Mesendoderm (in vitro differentiated cells): ENCODE results near the gene ENG.
A peak's percentile ranks its signal among the peaks of the same experiment; 100 is the strongest.

Experiments used
- DNase-seq: peaks from one replicate; pipeline ENCODE4 v3.0.0; 2013
- H2AK5ac ChIP-seq: 2 replicates; pipeline ENCODE4 v1.6.1; 2013; ENCODE audit warnings: low read length, inconsistent platforms
- H2BK120ac ChIP-seq: 2 replicates; pipeline ENCODE4 v1.6.1; 2013; ENCODE audit warnings: low read depth, mild to moderate bottlenecking, low read length, moderate library complexity, mixed read lengths
- H2BK15ac ChIP-seq: replicated peaks from 2 replicates; pipeline ENCODE4 v1.6.1; 2013; ENCODE audit warnings: low read depth, mild to moderate bottlenecking, moderate library complexity
- H2BK5ac ChIP-seq: 2 replicates; pipeline ENCODE4 v1.6.1; 2013; ENCODE audit warnings: low read length, inconsistent platforms
- H3K18ac ChIP-seq: 2 replicates; pipeline ENCODE4 v1.6.1; 2013; ENCODE audit warnings: mild to moderate bottlenecking, low read length, mixed read lengths
- H3K23ac ChIP-seq: one replicate; pipeline ENCODE4 v1.6.1; 2013; ENCODE audit warnings: low read length
- H3K27ac ChIP-seq: 2 replicates; pipeline ENCODE4 v1.5.1; 2013; ENCODE audit warnings: low read depth, mild to moderate bottlenecking, inconsistent platforms, low read length, moderate library complexity
- H3K27me3 ChIP-seq: 2 replicates; pipeline ENCODE4 v1.6.1; 2013; ENCODE audit warnings: low read length, control low read depth, mild to moderate bottlenecking, inconsistent platforms; ENCODE audit not compliant: insufficient read depth, poor library complexity
- H3K36me3 ChIP-seq: 2 replicates; pipeline ENCODE4 v1.6.1; 2013; ENCODE audit warnings: low read length, inconsistent platforms; ENCODE audit not compliant: control insufficient read depth, insufficient read depth
- H3K4ac ChIP-seq: one replicate; pipeline ENCODE4 v1.6.1; 2013; ENCODE audit warnings: low read depth, mild to moderate bottlenecking, low read length, moderate library complexity
- H3K4me1 ChIP-seq: 2 replicates; pipeline ENCODE4 v1.6.1; 2013; ENCODE audit warnings: low read depth, low read length, inconsistent platforms; ENCODE audit not compliant: control insufficient read depth
- H3K4me2 ChIP-seq: 2 replicates; pipeline ENCODE4 v1.6.1; 2013; ENCODE audit warnings: low read length
- H3K4me3 ChIP-seq: 2 replicates; pipeline ENCODE4 v1.5.1; 2013; ENCODE audit warnings: mild to moderate bottlenecking, low read length
- H3K56ac ChIP-seq: one replicate; pipeline ENCODE4 v1.6.1; 2013; ENCODE audit warnings: low read length
- H3K79me1 ChIP-seq: 2 replicates; pipeline ENCODE4 v1.6.1; 2013; ENCODE audit warnings: low read length, inconsistent platforms
- H3K79me2 ChIP-seq: 2 replicates; pipeline ENCODE4 v1.6.1; 2013; ENCODE audit warnings: mild to moderate bottlenecking, low read length; ENCODE audit not compliant: control insufficient read depth, insufficient read depth
- H3K9ac ChIP-seq: 2 replicates; pipeline ENCODE4 v1.6.1; 2013; ENCODE audit warnings: low read length, inconsistent platforms
- H4K5ac ChIP-seq: one replicate; pipeline ENCODE4 v1.6.1; 2013; ENCODE audit warnings: low read length
- H4K8ac ChIP-seq: one replicate; pipeline ENCODE4 v1.6.1; 2013; ENCODE audit warnings: low read depth, mild to moderate bottlenecking, control low read depth, low read length, moderate library complexity
- WGBS: extraction: QIAGEN DNeasy Blood & Tissue Kit; methylation state at CpG from one replicate; pipeline ENCODE4 v1.1.7; 2013; ENCODE audit warnings: low lambda C conversion rate, missing lambda C conversion rate; ENCODE audit not compliant: insufficient coverage; ENCODE audit errors: extremely low coverage; 5-methylcytosine and 5-hydroxymethylcytosine counted together

Gene ENG

DNA sequence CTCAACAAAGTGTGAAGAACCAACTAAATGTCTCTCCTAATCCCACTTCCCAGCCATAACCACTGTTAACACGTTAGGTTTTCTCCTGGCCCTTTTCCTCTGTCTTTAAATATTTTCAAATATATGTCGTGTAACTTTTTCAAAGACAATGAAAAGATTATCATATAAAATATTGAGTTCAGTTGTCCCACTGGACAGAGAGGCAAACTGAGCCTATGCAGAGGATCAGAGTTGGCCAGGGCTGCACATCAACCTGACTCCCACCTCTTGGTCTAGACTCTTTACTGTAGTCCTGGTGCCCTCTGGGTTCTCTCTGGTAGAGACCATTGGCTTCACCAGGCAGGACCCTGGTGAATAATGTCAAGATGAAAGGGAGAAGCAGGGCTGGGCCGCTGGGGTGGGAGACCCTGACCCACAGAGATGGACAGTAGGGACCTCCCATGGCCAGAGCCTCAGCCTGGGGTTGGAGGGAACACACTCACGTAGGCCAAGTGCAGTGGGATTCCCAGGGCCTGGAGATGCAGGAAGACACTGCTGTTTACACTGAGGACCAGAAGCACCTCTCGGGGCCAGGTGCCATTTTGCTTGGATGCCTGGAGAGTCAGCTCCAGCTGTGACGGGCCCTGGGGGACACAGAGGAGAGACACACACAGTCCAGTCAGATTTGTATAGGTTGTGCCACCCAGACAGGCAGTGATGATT lies 25.1 kb downstream of the ENG start:
- Histone ChIP-seq H3K4ac (no peak overlapping the region), H3K4me3 (no peak overlapping the region), H3K56ac (no peak overlapping the region), H3K4me2 (no peak overlapping the region), H2AK5ac (no peak overlapping the region), H2BK15ac (no peak overlapping the region), H2BK5ac (no peak overlapping the region), H3K36me3 (no peaks in the 10 kb centered on the region), H3K27me3 (no peaks in the 10 kb centered on the region), H3K23ac (peak overlapping the region; percentile 30), H2BK120ac (peak overlapping the region; percentile 16), H3K27ac (no peak overlapping the region), H3K9ac (no peak overlapping the region), H4K5ac (no peak overlapping the region), H3K18ac (no peak overlapping the region), H3K79me2 (no peaks in the 10 kb centered on the region), H3K4me1 (peaks cover 4% of the 10 kb centered on the region), H3K79me1 (no peaks in the 10 kb centered on the region), H4K8ac (no peak overlapping the region)
- no CpG with 5 or more reads among the region's 6 CpGs for WGBS
- DNase-seq = no peak

DNA sequence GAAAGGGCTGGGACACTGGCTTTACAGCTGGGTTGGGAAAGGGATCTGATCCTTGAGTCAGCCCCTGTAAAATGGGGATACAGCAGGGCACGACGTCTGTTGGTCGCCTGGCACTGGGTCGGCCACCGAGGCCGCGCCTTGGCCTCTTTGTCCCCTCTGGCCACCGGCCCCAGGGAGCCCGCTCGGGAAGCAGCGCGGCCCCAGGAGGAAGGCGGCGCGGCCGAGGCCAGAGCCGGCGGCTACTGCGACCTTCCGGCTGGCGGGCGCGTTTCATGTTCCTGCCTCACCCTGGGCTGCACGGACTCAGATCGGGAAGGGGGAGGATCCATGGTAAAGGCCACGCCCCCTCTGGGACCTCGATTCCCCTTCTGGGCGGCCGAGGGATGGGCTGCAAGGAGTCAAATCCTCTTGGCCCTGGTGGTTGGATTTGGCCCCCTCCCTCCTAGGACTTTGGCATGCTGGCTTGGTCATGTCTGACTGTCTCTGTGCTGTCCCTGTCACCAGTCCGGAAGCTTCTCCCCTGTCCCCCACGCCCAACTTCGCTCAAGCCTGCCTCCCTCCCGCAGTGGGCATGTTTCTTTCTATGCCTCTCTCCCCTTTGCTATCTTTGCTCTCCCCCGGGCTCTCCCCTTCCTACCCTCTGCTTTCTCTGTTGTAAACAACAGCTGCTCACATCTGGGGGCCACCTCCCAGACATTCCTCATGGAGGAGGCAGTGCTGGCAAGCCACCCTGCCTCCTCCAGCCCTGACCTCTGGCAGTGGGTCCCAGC lies 26.0 kb downstream of the ENG start:
- no peak overlapping the region for H2BK15ac ChIP-seq
- H3K18ac ChIP-seq = peak overlapping the region; percentile 44
- H3K9ac ChIP-seq = peak overlapping the region; percentile 75
- no CpG with 5 or more reads among the region's 34 CpGs for WGBS
- no peak overlapping the region for H4K8ac ChIP-seq
- peak; percentile 98 for DNase-seq
- peak overlapping the region; percentile 19 for H3K27ac ChIP-seq
- no peak overlapping the region for H4K5ac ChIP-seq
- H3K79me1 ChIP-seq = no peaks in the 10 kb centered on the region
- peak overlapping the region; percentile 86 for H3K56ac ChIP-seq
- H3K4me1 ChIP-seq = peaks cover 4% of the 10 kb centered on the region
- H3K23ac ChIP-seq = peak overlapping the region; percentile 94
- no peak overlapping the region for H2BK5ac ChIP-seq
- H3K4me3 ChIP-seq = no peak overlapping the region
- H2AK5ac ChIP-seq = no peak overlapping the region
- H3K4me2 ChIP-seq = peak overlapping the region; percentile 66
- no peaks in the 10 kb centered on the region for H3K27me3 ChIP-seq
- no peaks in the 10 kb centered on the region for H3K79me2 ChIP-seq
- H2BK120ac ChIP-seq = no peak overlapping the region
- no peak overlapping the region for H3K4ac ChIP-seq
- H3K36me3 ChIP-seq = no peaks in the 10 kb centered on the region

DNA sequence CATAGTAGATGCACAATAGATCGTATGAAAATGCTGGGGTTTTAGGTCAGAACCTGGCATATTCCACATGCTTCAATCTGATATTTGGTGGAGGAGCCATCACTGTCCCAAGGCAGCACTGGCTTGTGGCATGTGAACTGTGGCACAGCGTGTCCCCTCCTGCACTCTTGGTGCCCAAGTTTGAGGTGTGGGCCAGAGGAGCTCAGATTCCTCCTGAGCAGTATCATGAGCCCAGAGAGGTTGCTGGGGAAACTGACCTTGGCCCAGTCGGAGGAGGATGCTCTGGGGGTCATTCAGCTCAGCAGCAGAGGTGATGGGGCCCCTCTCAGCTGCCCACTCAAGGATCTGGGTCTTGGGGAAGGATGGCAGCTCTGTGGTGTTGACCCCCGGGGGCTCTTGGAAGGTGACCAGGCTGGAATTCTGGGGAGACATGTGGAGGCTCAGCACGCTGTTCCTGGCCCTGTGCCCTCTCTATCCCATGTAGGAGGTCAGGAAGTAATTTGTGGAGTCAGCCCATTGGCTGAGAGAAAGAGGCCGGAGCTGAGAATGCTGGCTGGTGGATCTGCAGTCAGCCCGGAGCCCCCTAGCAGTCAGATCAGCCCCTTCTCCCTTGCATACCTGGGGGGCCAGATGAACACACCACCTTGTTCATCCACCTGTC lies 28.1 kb downstream of the ENG start:
- WGBS = no CpG with 5 or more reads among the region's 7 CpGs
- no peak overlapping the region for H3K18ac ChIP-seq
- no peak overlapping the region for H4K5ac ChIP-seq
- H2BK120ac ChIP-seq = no peak overlapping the region
- H3K56ac ChIP-seq = no peak overlapping the region
- H2BK5ac ChIP-seq = no peak overlapping the region
- H3K4me1 ChIP-seq = peaks cover 4% of the 10 kb centered on the region
- no peaks in the 10 kb centered on the region for H3K79me1 ChIP-seq
- no peak for DNase-seq
- no peaks in the 10 kb centered on the region for H3K27me3 ChIP-seq
- H3K4me2 ChIP-seq = no peak overlapping the region
- no peak overlapping the region for H4K8ac ChIP-seq
- H3K36me3 ChIP-seq = no peaks in the 10 kb centered on the region
- H3K79me2 ChIP-seq = no peaks in the 10 kb centered on the region
- H2BK15ac ChIP-seq = no peak overlapping the region
- H3K4me3 ChIP-seq = no peak overlapping the region
- H3K4ac ChIP-seq = no peak overlapping the region
- no peak overlapping the region for H3K9ac ChIP-seq
- H3K27ac ChIP-seq = no peak overlapping the region
- no peak overlapping the region for H2AK5ac ChIP-seq
- H3K23ac ChIP-seq = peak overlapping the region; percentile 45

DNA sequence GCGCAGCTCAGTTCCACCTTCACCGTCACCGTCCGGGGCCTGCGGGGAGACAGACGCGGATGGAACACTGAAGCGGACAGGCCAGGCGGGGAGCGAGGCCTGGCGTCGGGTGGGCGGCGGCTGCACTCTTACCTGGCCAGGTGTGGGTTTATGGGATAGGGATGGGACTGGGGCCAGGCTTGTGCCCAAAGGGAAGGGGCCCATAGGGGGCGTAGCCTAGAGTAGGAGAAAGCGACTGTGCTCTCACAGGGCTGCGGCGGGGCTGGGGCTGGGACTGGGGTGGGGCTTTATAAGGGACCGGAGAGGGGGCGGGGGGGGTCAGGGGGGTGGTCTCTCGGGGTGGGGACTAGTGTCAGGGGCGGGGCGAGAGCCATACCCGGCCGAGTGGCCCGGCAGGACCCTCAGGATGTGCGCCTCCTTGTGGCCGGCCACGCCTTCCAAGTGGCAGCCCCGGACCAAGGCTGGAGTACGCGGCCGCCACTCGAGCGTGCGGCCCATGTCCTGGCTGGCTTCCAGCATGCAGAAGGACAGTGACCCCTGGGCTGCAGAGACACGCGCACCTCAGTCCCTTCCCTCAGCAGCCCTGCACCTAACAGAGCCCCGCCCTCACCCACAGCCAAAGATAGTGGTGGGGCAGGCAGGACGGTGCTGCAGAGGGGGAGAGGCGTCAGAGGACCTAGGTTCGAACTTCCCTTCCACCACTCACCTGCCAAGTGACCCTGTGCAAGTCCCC lies 29.0 kb downstream of the ENG start:
- Histone ChIP-seq H2AK5ac (no peak overlapping the region), H3K27ac (no peak overlapping the region), H2BK5ac (no peak overlapping the region), H3K9ac (peak overlapping the region; percentile 62), H2BK15ac (no peak overlapping the region), H4K8ac (no peak overlapping the region), H3K36me3 (no peaks in the 10 kb centered on the region), H3K4me3 (no peak overlapping the region), H3K4ac (no peak overlapping the region), H3K79me1 (no peaks in the 10 kb centered on the region), H3K56ac (peak overlapping the region; percentile 92), H3K79me2 (no peaks in the 10 kb centered on the region), H2BK120ac (no peak overlapping the region), H4K5ac (no peak overlapping the region), H3K18ac (no peak overlapping the region), H3K4me1 (peaks cover 4% of the 10 kb centered on the region), H3K4me2 (peak overlapping the region; percentile 52), H3K27me3 (no peaks in the 10 kb centered on the region), H3K23ac (no peak overlapping the region)
- no CpG with 5 or more reads among the region's 42 CpGs for WGBS
- peak; percentile 81 for DNase-seq

DNA sequence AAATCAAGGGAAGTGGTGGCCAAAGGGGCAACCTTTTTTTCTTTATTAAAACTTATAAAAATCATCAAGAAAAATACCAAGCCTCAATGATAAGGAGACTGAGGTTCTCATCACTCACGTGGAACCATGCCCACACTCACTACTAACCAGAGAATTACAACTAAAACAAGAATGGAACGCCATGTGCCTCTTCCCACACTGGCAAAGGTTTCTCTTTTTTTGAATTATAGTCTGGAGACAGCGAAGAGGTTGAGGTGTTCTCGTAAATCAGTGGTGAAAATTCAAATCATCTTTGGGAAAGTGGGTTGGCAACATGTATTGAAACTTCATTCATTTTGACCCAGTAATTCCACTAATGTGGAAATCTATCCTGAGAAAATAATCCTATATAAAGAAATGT lies 32.4 kb downstream of the ENG start:
- H3K23ac ChIP-seq = no peak overlapping the region
- no peaks in the 10 kb centered on the region for H3K79me1 ChIP-seq
- no peak overlapping the region for H3K4me3 ChIP-seq
- no peak overlapping the region for H2BK15ac ChIP-seq
- H4K5ac ChIP-seq = no peak overlapping the region
- H2AK5ac ChIP-seq = no peak overlapping the region
- H3K4me1 ChIP-seq = no peaks in the 10 kb centered on the region
- no peak overlapping the region for H3K9ac ChIP-seq
- H3K56ac ChIP-seq = no peak overlapping the region
- H3K79me2 ChIP-seq = no peaks in the 10 kb centered on the region
- H3K27me3 ChIP-seq = no peaks in the 10 kb centered on the region
- no peaks in the 10 kb centered on the region for H3K36me3 ChIP-seq
- no peak overlapping the region for H3K4ac ChIP-seq
- no peak overlapping the region for H4K8ac ChIP-seq
- no peak overlapping the region for H2BK120ac ChIP-seq
- no peak overlapping the region for H3K4me2 ChIP-seq
- no peak overlapping the region for H2BK5ac ChIP-seq
- H3K27ac ChIP-seq = no peak overlapping the region
- DNase-seq = no peak
- H3K18ac ChIP-seq = no peak overlapping the region
- WGBS = no CpG with 5 or more reads among the region's 4 CpGs
